Nephron (organoid): ENCODE measurements around the gene CXorf38.

Experiments
- H3K27ac Mint-ChIP-seq, 3 experiments: 2 replicates each; pipeline ENCODE4 v1.8.0; 2020; ENCODE audit warnings: mixed read lengths in 3 of 3, mild to moderate bottlenecking in 2 of 3, moderate library complexity in 1 of 3
- H3K27me3 Mint-ChIP-seq: 2 replicates; pipeline ENCODE4 v1.8.0; 2021; ENCODE audit warnings: low read depth, mild to moderate bottlenecking, moderate library complexity, mixed read lengths
- H3K36me3 Mint-ChIP-seq: 2 replicates; pipeline ENCODE4 v1.8.0; 2020; ENCODE audit warnings: low read depth, mixed read lengths
- H3K4me1 Mint-ChIP-seq: 2 replicates; pipeline ENCODE4 v1.8.0; 2020; ENCODE audit warnings: mixed read lengths
- H3K4me3 Mint-ChIP-seq, 3 experiments: 2 replicates each; pipeline ENCODE4 v1.8.0; 2020; ENCODE audit warnings: mild to moderate bottlenecking in 3 of 3, mixed read lengths in 3 of 3, moderate library complexity in 2 of 3
- H3K9me3 Mint-ChIP-seq: 2 replicates; pipeline ENCODE4 v1.8.0; 2020; ENCODE audit warnings: mixed read lengths
- CTCF ChIP-seq, 3 experiments: fragments of 200-600 bp; sonication (generic); IDR thresholded peaks; one replicate each; pipeline ENCODE4 v1.5.0; 2021; ENCODE audit warnings: antibody characterized with exemption in 3 of 3; ENCODE audit not compliant: unreplicated experiment in 3 of 3

CXorf38 gene

GRCh38 chrX:40581336-40581920 lies 65.9 kb downstream of the CXorf38 start:
- Mint-ChIP-seq H3K27me3 (no peaks in the 10 kb centered on the region), H3K4me3 (peak overlapping the region; percentile 68 to 82 (median 76)), H3K9me3 (peaks cover 2% of the 10 kb centered on the region), H3K27ac (no peak overlapping the region), H3K4me1 (peaks cover 5% of the 10 kb centered on the region), H3K36me3 (no peaks in the 10 kb centered on the region)
- no peak for TF ChIP-seq CTCF (IDR thresholded peaks at IDR 0.05; ENCODE audit: unreplicated experiment in 3 of 3)

DNA sequence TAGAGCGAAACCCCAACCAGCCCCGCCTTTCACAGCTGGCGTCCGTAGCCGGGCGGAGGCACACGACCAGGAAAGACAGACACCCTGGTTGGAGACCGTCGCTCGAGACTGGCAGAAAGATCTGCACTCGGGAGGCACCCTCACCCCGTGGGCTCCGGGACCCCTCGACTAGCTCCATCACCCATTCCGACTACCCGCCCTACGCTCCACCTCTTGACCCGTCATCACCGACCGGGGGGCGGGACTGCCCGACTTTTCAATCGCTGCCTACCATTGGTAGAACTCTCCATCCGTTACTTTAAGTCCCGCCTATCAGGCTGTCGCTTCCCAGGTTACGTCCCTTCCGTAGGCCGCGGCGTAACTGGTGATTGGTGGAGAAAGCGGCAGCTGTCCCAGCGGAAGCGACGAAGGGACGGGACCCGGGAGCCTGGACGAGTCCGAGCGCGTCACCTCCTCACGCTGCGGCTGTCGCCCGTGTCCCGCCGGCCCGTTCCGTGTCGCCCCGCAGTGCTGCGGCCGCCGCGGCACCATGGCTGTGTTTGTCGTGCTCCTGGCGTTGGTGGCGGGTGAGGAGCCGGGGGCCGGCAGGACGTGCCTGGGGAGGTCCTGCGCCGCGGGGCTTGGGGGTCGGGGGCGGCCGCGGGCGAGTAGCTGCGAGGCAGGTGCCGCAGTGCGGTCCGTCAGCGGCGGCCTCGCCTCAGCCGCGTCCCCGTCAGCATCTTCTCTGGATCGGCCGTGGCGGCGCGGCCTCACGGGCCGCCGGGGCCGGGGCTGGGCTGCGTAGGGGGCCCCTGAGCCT lies 66.6 kb downstream of the CXorf38 start, which contains the start of gene ATP6AP2:
Gene ATP6AP2 (plus strand): TSS at position 434 of the 799 bp plus-strand sequence. CDS start 96 bp downstream, at position 530.
- Mint-ChIP-seq H3K36me3 (no peaks in the 10 kb centered on the region), H3K27ac (peak within 1 kb of the TSS; percentile 57 to 97 (median 92)), H3K27me3 (no peaks in the 10 kb centered on the region), H3K4me1 (peaks cover 5% of the 10 kb centered on the region), H3K9me3 (peaks cover 2% of the 10 kb centered on the region), H3K4me3 (peak within 1 kb of the TSS; percentile 88 to 99 (median 92))
- TF ChIP-seq CTCF (IDR thresholded peaks at IDR 0.05; ENCODE audit: unreplicated experiment in 3 of 3), result no peak

DNA sequence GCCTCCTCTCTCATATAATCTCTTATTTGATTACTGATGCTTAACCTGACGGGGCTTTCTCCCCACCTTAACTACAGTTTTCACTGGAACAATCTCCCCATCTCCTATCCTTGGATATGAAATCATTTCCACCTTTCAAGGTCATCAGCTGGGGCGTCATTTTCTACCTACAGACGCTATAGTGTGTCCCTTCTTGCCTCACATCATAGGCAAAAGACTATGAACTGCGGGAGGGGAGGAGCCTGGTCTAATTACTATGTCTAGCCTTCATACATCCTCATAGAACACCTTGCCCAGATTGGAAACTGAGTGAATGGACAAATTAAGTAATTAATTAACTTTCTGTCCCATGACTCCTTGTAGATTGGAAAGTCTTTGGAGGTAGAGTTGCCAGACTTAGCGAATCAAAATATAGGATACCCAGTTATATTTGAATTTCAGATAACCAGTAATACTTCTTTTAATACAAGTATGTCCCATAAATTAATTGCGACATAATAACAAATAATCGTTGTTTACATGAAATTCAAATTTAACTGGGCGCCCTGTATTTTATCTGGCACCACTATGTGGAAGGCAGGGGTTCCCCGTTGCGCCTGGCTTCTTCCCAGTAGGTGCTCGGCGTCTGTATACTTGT lies 67.3 kb downstream of the CXorf38 start:
- peaks cover 5% of the 10 kb centered on the region for H3K4me1 Mint-ChIP-seq
- no peaks in the 10 kb centered on the region for H3K27me3 Mint-ChIP-seq
- TF ChIP-seq CTCF (IDR thresholded peaks at IDR 0.05; ENCODE audit: unreplicated experiment in 3 of 3), result no peak
- peak overlapping the region; percentile 57 to 97 (median 92) for H3K27ac Mint-ChIP-seq
- peaks cover 2% of the 10 kb centered on the region for H3K9me3 Mint-ChIP-seq
- no peaks in the 10 kb centered on the region for H3K36me3 Mint-ChIP-seq
- peak overlapping the region; percentile 88 to 99 (median 92) for H3K4me3 Mint-ChIP-seq

- peaks cover 5% of the 10 kb centered on the region for H3K4me1 Mint-ChIP-seq
- H3K27me3 Mint-ChIP-seq, result no peaks in the 10 kb centered on the region
- H3K4me3 Mint-ChIP-seq, result no peak overlapping the region
- TF ChIP-seq CTCF (IDR thresholded peaks at IDR 0.05; ENCODE audit: unreplicated experiment in 3 of 3), result no peak
- peaks cover 7% of the 10 kb centered on the region for H3K9me3 Mint-ChIP-seq
- no peak overlapping the region for H3K27ac Mint-ChIP-seq
- no peaks in the 10 kb centered on the region for H3K36me3 Mint-ChIP-seq
Measured at GRCh38 chrX:40579141-40579540, 68.2 kb downstream of the CXorf38 start.

DNA sequence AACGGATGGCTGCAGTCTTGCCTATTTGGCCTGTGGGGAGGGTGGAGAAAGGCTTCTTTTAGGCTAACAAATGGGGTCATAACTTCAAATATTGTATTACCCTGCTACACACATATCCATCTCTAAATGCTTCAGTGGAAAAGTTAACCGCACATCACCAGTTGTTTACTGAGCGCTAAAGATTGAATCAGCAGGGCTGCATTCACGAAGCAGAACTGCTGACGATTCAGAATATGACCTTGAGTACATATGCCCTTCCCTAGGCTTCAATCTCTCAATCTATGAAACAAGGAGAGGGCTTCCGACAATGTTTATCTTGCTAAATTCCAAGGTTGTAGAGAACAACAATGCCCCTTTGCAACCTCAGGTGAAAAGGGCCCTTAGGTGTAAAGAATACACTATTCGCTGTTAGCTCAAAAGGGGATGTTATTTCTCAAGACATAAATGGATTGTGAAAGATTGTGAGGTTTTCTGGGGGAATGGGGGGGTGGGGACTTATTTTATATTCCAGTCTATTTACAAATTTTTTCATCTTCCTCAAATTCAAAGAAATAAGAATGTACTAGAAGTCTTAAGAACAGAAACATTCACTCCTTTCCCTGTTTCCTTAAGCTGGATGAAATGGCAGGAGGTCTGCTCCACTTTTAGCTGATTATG lies 69.2 kb downstream of the CXorf38 start:
- H3K4me3 Mint-ChIP-seq, result peak overlapping the region in 1 of 3 experiments; percentile 27

More for the DNA sequence above, 69.2 kb downstream of the CXorf38 start:
- Mint-ChIP-seq H3K9me3 (peaks cover 7% of the 10 kb centered on the region), H3K36me3 (no peaks in the 10 kb centered on the region), H3K27ac (no peak overlapping the region), H3K4me1 (peaks cover 5% of the 10 kb centered on the region), H3K27me3 (no peaks in the 10 kb centered on the region)
- TF ChIP-seq CTCF (IDR thresholded peaks at IDR 0.05; ENCODE audit: unreplicated experiment in 3 of 3), result no peak
